Mammary epithelial cell (primary cell): ENCODE data around the gene DARS2.

Experiments used
- EZH2 ChIP-seq: IDR thresholded peaks from 2 replicates; pipeline ENCODE4 v1.6.1; 2012; ENCODE audit warnings: low read length, inconsistent platforms, borderline replicate concordance
- TF ChIP-seq, protein P1 (sequence below), 2 donors: IDR thresholded peaks in 1 of 2; conservative IDR thresholded peaks in 1 of 2; 2 replicates each; pipeline ENCODE4 v1.5.1; 2011 to 2012; ENCODE audit warnings: inconsistent platforms in 2 of 2, low read length in 2 of 2, mild to moderate bottlenecking in 2 of 2, control low read depth in 1 of 2, low read depth in 1 of 2; ENCODE audit not compliant: insufficient read depth in 1 of 2; ENCODE audit errors: extremely low read depth in 1 of 2

DNA sequence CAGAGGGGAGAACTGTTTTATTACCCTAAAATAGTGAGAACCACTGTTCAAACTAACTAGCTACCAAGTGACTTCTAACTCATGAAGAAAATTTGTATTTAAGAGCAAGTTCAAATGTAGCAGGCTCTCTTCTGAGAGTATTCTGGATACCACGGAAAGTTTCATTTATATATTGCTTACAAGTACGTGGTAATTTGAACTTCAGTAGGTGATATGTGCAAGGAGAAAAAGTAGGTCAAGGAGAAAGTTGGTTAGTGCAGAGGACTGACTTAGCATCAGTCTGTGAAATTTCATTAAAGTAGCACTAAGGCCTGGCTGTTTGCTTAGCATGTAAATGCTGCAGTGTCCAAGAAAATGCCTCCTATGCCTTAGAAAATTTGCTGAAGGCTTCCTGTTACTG lies 76.0 kb downstream of the DARS2 start:
- TF ChIP-seq, protein P1, sequence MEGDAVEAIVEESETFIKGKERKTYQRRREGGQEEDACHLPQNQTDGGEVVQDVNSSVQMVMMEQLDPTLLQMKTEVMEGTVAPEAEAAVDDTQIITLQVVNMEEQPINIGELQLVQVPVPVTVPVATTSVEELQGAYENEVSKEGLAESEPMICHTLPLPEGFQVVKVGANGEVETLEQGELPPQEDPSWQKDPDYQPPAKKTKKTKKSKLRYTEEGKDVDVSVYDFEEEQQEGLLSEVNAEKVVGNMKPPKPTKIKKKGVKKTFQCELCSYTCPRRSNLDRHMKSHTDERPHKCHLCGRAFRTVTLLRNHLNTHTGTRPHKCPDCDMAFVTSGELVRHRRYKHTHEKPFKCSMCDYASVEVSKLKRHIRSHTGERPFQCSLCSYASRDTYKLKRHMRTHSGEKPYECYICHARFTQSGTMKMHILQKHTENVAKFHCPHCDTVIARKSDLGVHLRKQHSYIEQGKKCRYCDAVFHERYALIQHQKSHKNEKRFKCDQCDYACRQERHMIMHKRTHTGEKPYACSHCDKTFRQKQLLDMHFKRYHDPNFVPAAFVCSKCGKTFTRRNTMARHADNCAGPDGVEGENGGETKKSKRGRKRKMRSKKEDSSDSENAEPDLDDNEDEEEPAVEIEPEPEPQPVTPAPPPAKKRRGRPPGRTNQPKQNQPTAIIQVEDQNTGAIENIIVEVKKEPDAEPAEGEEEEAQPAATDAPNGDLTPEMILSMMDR (conservative IDR thresholded peaks at IDR 0.05 in 1 of 2, IDR thresholded peaks at IDR 0.05 in 1 of 2; ENCODE audit: extremely low read depth in 1 of 2, insufficient read depth in 1 of 2, low read depth in 1 of 2, low read length in 2 of 2): no peak
- no peak for TF ChIP-seq EZH2
